CD4-positive, alpha-beta T cell treated with Interferon alpha-2 for 1 hour (primary cell): ENCODE results near the gene BRCA1.
"Not testable (repeated sequence)": the region's sequence is repeated elsewhere in the genome, so short reads cannot be mapped to it uniquely, and the experiment has no call there.

Experiments used
- DNase-seq, 2 donors: peaks; one replicate each; pipeline ENCODE4 v3.0.0-alpha.2; 2020 to 2022

BRCA1 gene

GRCh38 chr17:43068570-43069367, 56.4 kb downstream of the BRCA1 start:
- no peak for DNase-seq

GRCh38 chr17:43062984-43063638, 62.1 kb downstream of the BRCA1 start:
- no peak for DNase-seq

GRCh38 chr17:43056051-43056450, 69.1 kb downstream of the BRCA1 start:
- DNase-seq, result no peak

- not testable (repeated sequence) for DNase-seq
These were observed 72.2 kb downstream of the BRCA1 start for GRCh38 chr17:43053008-43053407.

GRCh38 chr17:43051969-43052368, 73.2 kb downstream of the BRCA1 start:
- DNase-seq, result no peak

GRCh38 chr17:43044024-43044423, 81.1 kb downstream of the BRCA1 start:
- no peak for DNase-seq

GRCh38 chr17:43043307-43043706, 81.9 kb downstream of the BRCA1 start:
- no peak for DNase-seq

- DNase-seq, result no peak
These were observed 83.0 kb downstream of the BRCA1 start for GRCh38 chr17:43042025-43042628.

GRCh38 chr17:43040655-43041054, 84.5 kb downstream of the BRCA1 start:
- no peak for DNase-seq

- DNase-seq, result no peak
These were observed 85.5 kb downstream of the BRCA1 start for GRCh38 chr17:43039646-43040045.

GRCh38 chr17:43034894-43035293, 90.3 kb downstream of the BRCA1 start:
- no peak for DNase-seq

- DNase-seq, result no peak
These were observed 90.9 kb downstream of the BRCA1 start for GRCh38 chr17:43033948-43034881.

- DNase-seq, result no peak
These were observed 93.5 kb downstream of the BRCA1 start for GRCh38 chr17:43031666-43032065.

GRCh38 chr17:43030137-43030767, 94.9 kb downstream of the BRCA1 start:
- DNase-seq, result no peak

GRCh38 chr17:43028221-43028861, 96.8 kb downstream of the BRCA1 start:
- no peak for DNase-seq

- DNase-seq, result no peak
These were observed 97.8 kb downstream of the BRCA1 start for GRCh38 chr17:43027091-43028032.

GRCh38 chr17:43026595-43026994, 98.6 kb downstream of the BRCA1 start:
- DNase-seq, result no peak

- DNase-seq, result no peak
These were observed 99.2 kb downstream of the BRCA1 start for GRCh38 chr17:43025766-43026537.

GRCh38 chr17:43025290-43025657, 99.9 kb downstream of the BRCA1 start:
- DNase-seq, result no peak
